Measurements from ENCODE around the gene RAB11FIP5. TPM values are rescaled to one million over a fixed set of nuclear protein-coding genes. Genes with fewer than 3 reads are reported as not detected.

The RAB11FIP5 gene
- total and polyA plus RNA-seq, 7 experiments from 2014 or later = 5.6 to 13.2 (median 11.2) TPM

- H3K9me3 Mint-ChIP-seq = peaks cover 0 to 20% (median 7%) of the 10 kb centered on the region in 11 donors
Measured at GRCh38 chr2:73053316-73054114, 59.2 kb downstream of the RAB11FIP5 start.

GRCh38 chr2:73050121-73050545, 62.6 kb downstream of the RAB11FIP5 start:
- DNase-seq = no peak
- Histone ChIP-seq H3K4me3 (ENCODE audit: low read length) (no peak overlapping the region), H3K36me3 (ENCODE audit: control insufficient read depth in 2 of 3, insufficient read depth in 3 of 3, low read length in 3 of 3) (no peaks in the 10 kb centered on the region), H3K27ac (ENCODE audit: low read depth, low read length) (no peak overlapping the region), H3K9me3 (ENCODE audit: control insufficient read depth in 2 of 3, low read length in 3 of 3) (no peaks in the 10 kb centered on the region), H3K27me3 (ENCODE audit: control insufficient read depth in 2 of 2, insufficient read depth in 2 of 2, low read length in 2 of 2) (no peaks in the 10 kb centered on the region), H3K4me1 (ENCODE audit: control insufficient read depth in 2 of 2, insufficient read depth in 2 of 2, low read length in 2 of 2) (no peaks in the 10 kb centered on the region)
- H3K4me3 Mint-ChIP-seq = no peak overlapping the region
- H3K27me3 Mint-ChIP-seq = no peaks in the 10 kb centered on the region
- H3K4me1 Mint-ChIP-seq = peaks cover 0 to 2% (median 0%) of the 10 kb centered on the region in 7 donors
- H3K27ac Mint-ChIP-seq = no peak overlapping the region
- intact Hi-C loops (cut with micrococcal nuclease) = no loop called here
- ChIA-PET CTCF (no interaction called here), POLR2A (no interaction called here)
- peaks cover 0 to 18% (median 5%) of the 10 kb centered on the region in 5 donors for H3K36me3 Mint-ChIP-seq
- peaks cover 0 to 3% (median 0%) of the 10 kb centered on the region in 11 donors for H3K9me3 Mint-ChIP-seq
- ATAC-seq = no peak

More at GRCh38 chr2:73053316-73054114, 59.2 kb downstream of the RAB11FIP5 start:
- Histone ChIP-seq H3K36me3 (ENCODE audit: control insufficient read depth in 2 of 3, insufficient read depth in 3 of 3, low read length in 3 of 3) (peaks cover 0 to 4% (median 0%) of the 10 kb centered on the region in 3 experiments), H3K27ac (ENCODE audit: low read depth, low read length) (no peak overlapping the region), H3K27me3 (ENCODE audit: control insufficient read depth in 2 of 2, insufficient read depth in 2 of 2, low read length in 2 of 2) (no peaks in the 10 kb centered on the region), H3K4me1 (ENCODE audit: control insufficient read depth in 2 of 2, insufficient read depth in 2 of 2, low read length in 2 of 2) (no peaks in the 10 kb centered on the region), H3K4me3 (ENCODE audit: low read length) (no peak overlapping the region), H3K9me3 (ENCODE audit: control insufficient read depth in 2 of 3, low read length in 3 of 3) (peaks cover 0 to 13% (median 0%) of the 10 kb centered on the region in 3 experiments)
- ATAC-seq = no peak
- CTCF ChIA-PET = interaction anchor here (0.6 kb wide), 1 partner anchor 192 kb away, joined by 4 read pairs; no protein-coding TSS in a partner anchor
- H3K36me3 Mint-ChIP-seq = peaks cover 11 to 36% (median 28%) of the 10 kb centered on the region in 5 donors
- intact Hi-C loops (cut with micrococcal nuclease) = no loop called here
- peak overlapping the region in 2 of 9 donors; percentile 53 to 66 for H3K27ac Mint-ChIP-seq
- peaks cover 0 to 2% (median 0%) of the 10 kb centered on the region in 7 donors for H3K4me1 Mint-ChIP-seq
- no peaks in the 10 kb centered on the region for H3K27me3 Mint-ChIP-seq
- H3K4me3 Mint-ChIP-seq = no peak overlapping the region
- no peak for DNase-seq
- POLR2A ChIA-PET = no interaction called here

GRCh38 chr2:73043929-73044832, 68.6 kb downstream of the RAB11FIP5 start:
- H3K9me3 Mint-ChIP-seq = no peaks in the 10 kb centered on the region
- POLR2A ChIA-PET = no interaction called here

GRCh38 chr2:73043276-73043675, 69.5 kb downstream of the RAB11FIP5 start:
- Histone ChIP-seq H3K36me3 (ENCODE audit: control insufficient read depth in 2 of 3, insufficient read depth in 3 of 3, low read length in 3 of 3) (no peaks in the 10 kb centered on the region), H3K4me3 (ENCODE audit: low read length) (no peak overlapping the region), H3K27me3 (ENCODE audit: control insufficient read depth in 2 of 2, insufficient read depth in 2 of 2, low read length in 2 of 2) (no peaks in the 10 kb centered on the region), H3K9me3 (ENCODE audit: control insufficient read depth in 2 of 3, low read length in 3 of 3) (no peaks in the 10 kb centered on the region), H3K4me1 (ENCODE audit: control insufficient read depth in 2 of 2, insufficient read depth in 2 of 2, low read length in 2 of 2) (no peaks in the 10 kb centered on the region), H3K27ac (ENCODE audit: low read depth, low read length) (no peak overlapping the region)
- intact Hi-C loops (cut with micrococcal nuclease) = no loop called here
- Mint-ChIP-seq H3K4me3 (no peak overlapping the region), H3K27me3 (no peaks in the 10 kb centered on the region), H3K27ac (no peak overlapping the region), H3K36me3 (peaks cover 0 to 8% (median 0%) of the 10 kb centered on the region in 5 donors), H3K9me3 (no peaks in the 10 kb centered on the region), H3K4me1 (no peaks in the 10 kb centered on the region)
- ATAC-seq (no peak), DNase-seq (no peak)
- ChIA-PET CTCF (interaction anchor here (1.6 kb wide), 1 partner anchor 51 kb away, joined by 3 read pairs; no protein-coding TSS in a partner anchor), POLR2A (no interaction called here)

More at GRCh38 chr2:73043929-73044832, 68.6 kb downstream of the RAB11FIP5 start:
- intact Hi-C loops (cut with micrococcal nuclease) = no loop called here
- H3K4me1 ChIP-seq (ENCODE audit: control insufficient read depth in 2 of 2, insufficient read depth in 2 of 2, low read length in 2 of 2) = no peaks in the 10 kb centered on the region
- Mint-ChIP-seq H3K4me3 (no peak overlapping the region), H3K27me3 (no peaks in the 10 kb centered on the region), H3K36me3 (peaks cover 0 to 7% (median 0%) of the 10 kb centered on the region in 5 donors), H3K4me1 (no peaks in the 10 kb centered on the region), H3K27ac (no peak overlapping the region)
- no peaks in the 10 kb centered on the region for H3K36me3 ChIP-seq (ENCODE audit: control insufficient read depth in 2 of 3, insufficient read depth in 3 of 3, low read length in 3 of 3)
- CTCF ChIA-PET = interaction anchor here (1.6 kb wide), 1 partner anchor 52 kb away, joined by 3 read pairs; no protein-coding TSS in a partner anchor
- no peak for DNase-seq
- H3K27me3 ChIP-seq (ENCODE audit: control insufficient read depth in 2 of 2, insufficient read depth in 2 of 2, low read length in 2 of 2) = no peaks in the 10 kb centered on the region
- no peak for ATAC-seq
- no peaks in the 10 kb centered on the region for H3K9me3 ChIP-seq (ENCODE audit: control insufficient read depth in 2 of 3, low read length in 3 of 3)
- no peak overlapping the region for H3K4me3 ChIP-seq (ENCODE audit: low read length)
- H3K27ac ChIP-seq (ENCODE audit: low read depth, low read length) = no peak overlapping the region

- ATAC-seq = no peak
Measured at GRCh38 chr2:73037947-73038585, 74.7 kb downstream of the RAB11FIP5 start.

GRCh38 chr2:73036766-73037165, 76.0 kb downstream of the RAB11FIP5 start:
- ATAC-seq = no peak
- Histone ChIP-seq H3K27ac (ENCODE audit: low read depth, low read length) (no peak overlapping the region), H3K36me3 (ENCODE audit: control insufficient read depth in 2 of 3, insufficient read depth in 3 of 3, low read length in 3 of 3) (no peaks in the 10 kb centered on the region), H3K4me3 (ENCODE audit: low read length) (no peak overlapping the region), H3K27me3 (ENCODE audit: control insufficient read depth in 2 of 2, insufficient read depth in 2 of 2, low read length in 2 of 2) (no peaks in the 10 kb centered on the region), H3K9me3 (ENCODE audit: control insufficient read depth in 2 of 3, low read length in 3 of 3) (no peaks in the 10 kb centered on the region), H3K4me1 (ENCODE audit: control insufficient read depth in 2 of 2, insufficient read depth in 2 of 2, low read length in 2 of 2) (no peaks in the 10 kb centered on the region)
- intact Hi-C loops (cut with micrococcal nuclease) = no loop called here
- Mint-ChIP-seq H3K4me3 (no peak overlapping the region), H3K27ac (no peak overlapping the region), H3K27me3 (no peaks in the 10 kb centered on the region), H3K4me1 (peaks cover 0 to 3% (median 0%) of the 10 kb centered on the region in 7 donors), H3K36me3 (peaks cover 0 to 14% (median 4%) of the 10 kb centered on the region in 5 donors), H3K9me3 (no peaks in the 10 kb centered on the region)
- ChIA-PET POLR2A (no interaction called here), CTCF (no interaction called here)
- no peak for DNase-seq

More at GRCh38 chr2:73037947-73038585, 74.7 kb downstream of the RAB11FIP5 start:
- H3K27me3 Mint-ChIP-seq = no peaks in the 10 kb centered on the region
- peaks cover 0 to 3% (median 0%) of the 10 kb centered on the region in 7 donors for H3K4me1 Mint-ChIP-seq
- no peaks in the 10 kb centered on the region for H3K4me1 ChIP-seq (ENCODE audit: control insufficient read depth in 2 of 2, insufficient read depth in 2 of 2, low read length in 2 of 2)
- no peak overlapping the region for H3K27ac ChIP-seq (ENCODE audit: low read depth, low read length)
- DNase-seq = no peak
- no peaks in the 10 kb centered on the region for H3K9me3 ChIP-seq (ENCODE audit: control insufficient read depth in 2 of 3, low read length in 3 of 3)
- H3K27me3 ChIP-seq (ENCODE audit: control insufficient read depth in 2 of 2, insufficient read depth in 2 of 2, low read length in 2 of 2) = no peaks in the 10 kb centered on the region
- POLR2A ChIA-PET = no interaction called here
- CTCF ChIA-PET = no interaction called here
- no peak overlapping the region for H3K4me3 Mint-ChIP-seq
- no peak overlapping the region for H3K4me3 ChIP-seq (ENCODE audit: low read length)
- H3K27ac Mint-ChIP-seq = no peak overlapping the region
- no peaks in the 10 kb centered on the region for H3K9me3 Mint-ChIP-seq
- peaks cover 0 to 14% (median 4%) of the 10 kb centered on the region in 5 donors for H3K36me3 Mint-ChIP-seq
- intact Hi-C loops (cut with micrococcal nuclease) = loop anchor here in 1 of 2 donors (2.0 kb wide), 1 partner anchor 31 kb away; no protein-coding TSS in a partner anchor
- H3K36me3 ChIP-seq (ENCODE audit: control insufficient read depth in 2 of 3, insufficient read depth in 3 of 3, low read length in 3 of 3) = no peaks in the 10 kb centered on the region

Measured in naive thymus-derived CD4-positive, alpha-beta T cell (primary cell).